Stimulated activated CD4-positive, alpha-beta T cell treated with anti-CD3 and anti-CD28 coated beads, TNF-alpha, amount 100 ng/mL, for 4 hours (primary cell): ENCODE data around the gene MRPS15.
A peak's percentile ranks its signal among the peaks of the same experiment; 100 is the strongest.

ENCODE experiments used
- DNase-seq, 3 experiments: peaks; one replicate each; pipeline ENCODE4 v3.0.0-alpha.2; 2020; ENCODE audit warnings: low read depth in 3 of 3

Gene MRPS15

DNA sequence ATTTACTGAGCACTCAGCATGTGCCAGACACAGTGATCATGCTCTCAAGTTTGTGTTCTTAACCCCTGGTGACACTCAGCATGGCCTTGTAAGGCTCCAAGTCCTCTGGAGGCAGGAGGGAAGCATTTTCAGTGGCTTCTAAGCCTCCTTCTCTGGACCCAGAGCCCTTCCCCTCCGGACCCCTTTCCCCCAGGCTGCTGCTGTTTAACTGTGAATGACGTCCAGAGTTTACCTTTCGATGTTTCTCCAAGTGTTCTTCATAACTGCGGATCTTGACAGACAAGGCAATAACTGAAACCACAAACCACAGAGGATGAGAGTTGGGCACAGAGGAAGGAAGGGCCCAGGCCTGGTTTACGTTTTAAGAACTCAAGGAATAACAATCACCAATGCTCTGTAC is 6.5 kb downstream of the MRPS15 start:
- DNase-seq, result no peak

DNA sequence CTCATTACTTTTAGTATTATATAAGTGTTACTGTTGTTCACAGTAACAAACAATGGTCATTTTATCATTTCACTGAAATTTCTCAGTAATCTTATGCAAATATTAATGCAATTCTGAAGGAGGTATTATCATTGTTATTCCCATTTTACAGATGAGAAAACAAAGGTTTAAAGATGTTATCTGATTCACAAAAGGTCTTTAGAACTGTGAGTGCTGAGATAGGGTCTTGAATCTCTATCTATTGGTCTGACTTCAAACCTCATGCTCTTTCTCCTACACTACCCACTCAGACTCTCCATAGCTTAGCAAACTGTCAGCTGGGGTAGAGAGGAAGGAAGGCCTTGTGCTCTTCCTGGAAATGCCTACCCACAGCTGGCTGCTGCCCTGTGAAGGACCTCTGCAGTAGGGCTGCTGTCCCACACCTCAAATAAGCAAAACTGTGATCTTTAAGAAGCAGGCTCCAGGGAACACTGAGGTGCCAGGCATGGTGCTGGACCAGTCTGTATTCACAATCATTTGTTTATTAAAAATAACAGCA is 7.7 kb downstream of the MRPS15 start:
- DNase-seq, result no peak

GRCh38 chr1:36455386-36455785 is 8.8 kb downstream of the MRPS15 start:
- no peak for DNase-seq

DNA sequence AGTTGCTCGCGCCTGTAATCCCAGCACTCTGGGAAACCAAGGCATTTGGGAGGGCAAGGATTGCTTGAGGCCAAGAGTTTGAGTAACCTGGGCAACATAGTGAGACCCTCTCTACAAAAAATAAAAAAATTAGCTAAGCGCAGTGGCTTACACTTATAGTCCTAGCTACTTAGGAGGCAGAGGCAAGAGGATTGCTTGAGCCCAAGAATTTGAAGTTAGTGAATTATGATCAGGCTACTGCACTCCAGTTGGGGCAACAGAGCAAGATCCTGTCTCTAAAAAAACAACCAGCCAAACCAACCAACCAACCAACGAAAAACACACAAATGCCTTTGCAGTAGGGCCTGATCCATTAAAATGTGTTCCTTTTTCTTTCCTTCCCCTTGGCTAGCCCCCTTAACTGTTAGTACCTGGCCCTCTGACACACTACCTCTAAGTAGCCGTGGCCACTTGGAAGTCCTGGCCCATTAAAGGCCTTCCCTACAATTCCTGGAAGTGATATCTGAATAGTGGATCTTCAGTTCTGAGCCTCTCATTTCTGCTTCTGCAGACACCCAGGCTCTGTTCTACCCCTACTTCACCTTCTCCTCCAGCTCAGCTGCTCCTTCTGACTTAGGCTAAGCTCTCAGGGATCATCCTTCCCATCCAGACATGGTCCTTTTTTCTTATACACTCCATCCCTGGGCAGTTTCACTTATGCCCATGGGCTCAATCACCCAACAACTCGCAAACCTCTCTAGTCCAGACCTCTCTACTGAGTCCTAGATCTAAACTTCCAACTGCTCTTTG is 10.4 kb downstream of the MRPS15 start:
- no peak for DNase-seq

- no peak for DNase-seq
Measured at GRCh38 chr1:36453051-36453450, 11.1 kb downstream of the MRPS15 start.

- DNase-seq, result no peak
Measured at GRCh38 chr1:36450919-36451305, 13.3 kb downstream of the MRPS15 start.

DNA sequence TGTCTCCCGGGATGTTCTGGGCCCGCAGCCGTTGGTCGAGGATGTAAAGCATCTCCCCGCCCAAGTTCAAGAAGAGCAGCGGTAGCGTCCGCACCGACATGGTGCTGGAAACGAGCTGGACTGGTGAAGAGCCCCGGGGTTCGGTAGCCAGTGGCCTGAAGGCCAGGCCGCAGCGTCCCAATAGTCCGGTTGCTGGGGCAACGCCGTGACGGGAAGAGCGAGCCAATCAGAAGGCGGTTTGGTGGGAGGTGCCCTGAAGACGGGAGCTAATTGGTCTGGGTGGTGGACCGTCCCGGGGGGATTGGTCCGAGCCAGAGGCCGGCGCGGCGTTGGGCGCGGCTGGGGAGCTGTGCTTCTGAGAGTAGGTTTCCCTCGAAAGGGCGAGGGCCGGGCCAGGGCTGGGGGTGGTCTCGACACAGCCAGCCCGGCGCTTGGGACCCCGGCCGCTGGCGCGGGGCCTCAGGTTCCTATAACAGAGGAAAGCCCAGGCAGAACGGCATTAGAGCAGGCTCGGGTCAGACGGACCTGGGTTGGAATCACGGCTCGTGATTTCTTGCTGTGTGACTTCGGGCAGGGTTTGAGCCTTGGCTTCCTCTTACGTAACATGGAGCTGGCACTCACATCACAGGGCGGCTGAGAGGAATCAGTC is 13.8 kb downstream of the MRPS15 start, which contains the start of gene OSCP1:
Gene OSCP1 (minus strand): TSS at position 182 of the 649 bp plus-strand sequence. CDS start 82 bp downstream, at position 100.
- DNase-seq, result peak; percentile 65 to 71 (median 68)

- DNase-seq, result no peak
Measured at GRCh38 chr1:36448530-36449056, 15.6 kb downstream of the MRPS15 start.

GRCh38 chr1:36447450-36447849 is 16.7 kb downstream of the MRPS15 start:
- no peak for DNase-seq

DNA sequence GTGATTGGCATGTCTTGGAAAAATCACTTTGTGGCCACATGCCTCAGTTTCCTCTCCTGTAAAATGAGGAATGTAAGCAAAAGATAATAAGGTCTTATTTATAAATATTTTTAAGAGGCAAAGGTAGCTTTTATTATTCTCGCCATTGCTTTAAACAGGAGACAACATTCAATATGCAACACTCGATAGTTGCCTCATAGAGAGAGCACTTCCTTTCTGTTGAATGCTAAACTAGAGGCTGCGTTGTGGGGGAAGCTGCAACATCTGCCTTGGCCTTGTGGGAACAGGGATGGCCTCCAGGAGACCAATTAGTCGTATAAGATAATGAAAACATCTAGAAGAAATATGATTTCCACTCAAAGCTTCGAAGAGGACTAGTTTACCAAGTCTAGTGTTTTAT is 17.4 kb downstream of the MRPS15 start:
- no peak for DNase-seq

DNA sequence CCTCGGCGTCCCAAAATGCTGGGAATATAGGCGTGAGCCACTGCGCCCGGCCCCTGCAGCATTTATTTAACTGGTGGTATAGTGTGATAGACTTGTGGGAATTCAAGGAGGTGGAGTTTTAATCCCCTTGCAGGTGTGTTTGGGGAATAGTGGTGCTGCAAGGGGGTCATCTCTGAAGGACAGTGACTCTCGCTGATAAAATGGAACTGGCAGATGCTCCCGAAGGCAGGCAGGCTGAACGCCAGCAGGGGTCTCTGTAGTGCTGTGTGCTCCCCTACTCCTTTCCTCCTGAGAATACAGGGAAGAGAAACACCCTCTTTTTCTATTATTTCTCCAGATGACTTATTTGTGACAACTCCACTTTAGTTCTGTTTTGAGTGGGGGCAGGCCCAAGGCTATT is 17.9 kb downstream of the MRPS15 start:
- DNase-seq, result no peak

DNA sequence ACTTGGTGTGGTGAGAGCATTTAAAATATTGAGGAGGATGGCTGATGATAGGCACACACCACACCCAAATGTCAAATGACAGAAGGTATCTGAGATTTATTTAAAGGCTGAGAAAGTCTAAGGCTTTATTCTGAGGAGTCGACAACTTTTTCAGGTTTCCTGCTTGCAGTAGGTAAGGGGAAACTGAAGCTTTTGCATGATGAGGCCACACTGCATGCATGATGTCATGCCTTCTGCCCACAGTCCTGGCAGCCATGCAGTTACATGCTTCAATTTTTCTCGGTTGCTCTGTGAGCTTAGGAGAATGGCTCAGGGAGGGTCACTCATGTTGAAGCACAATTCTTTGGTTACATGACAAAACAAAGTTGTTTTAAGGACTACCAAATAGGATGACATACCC is 20.9 kb downstream of the MRPS15 start:
- DNase-seq, result no peak

- DNase-seq, result no peak
Measured at GRCh38 chr1:36442337-36442736, 21.8 kb downstream of the MRPS15 start.

DNA sequence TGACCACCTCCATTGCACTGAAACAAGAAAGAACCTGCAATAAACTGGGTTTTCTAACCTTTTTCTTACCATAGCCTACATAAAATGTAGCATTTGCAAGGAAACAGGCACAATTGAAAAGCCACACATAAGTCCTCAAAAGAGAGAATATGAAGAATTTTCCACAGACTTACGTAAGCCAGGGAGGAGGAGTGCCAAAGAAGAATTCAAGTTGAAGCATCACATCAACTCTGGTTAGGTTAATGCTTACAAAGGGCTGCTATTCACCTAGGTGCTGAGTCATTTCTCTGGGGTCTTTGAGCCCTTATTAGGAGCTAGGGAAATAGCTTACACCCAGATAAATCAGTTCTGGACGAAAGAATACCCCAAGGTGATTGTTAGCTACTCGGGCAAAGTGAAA is 23.5 kb downstream of the MRPS15 start:
- DNase-seq, result no peak

DNA sequence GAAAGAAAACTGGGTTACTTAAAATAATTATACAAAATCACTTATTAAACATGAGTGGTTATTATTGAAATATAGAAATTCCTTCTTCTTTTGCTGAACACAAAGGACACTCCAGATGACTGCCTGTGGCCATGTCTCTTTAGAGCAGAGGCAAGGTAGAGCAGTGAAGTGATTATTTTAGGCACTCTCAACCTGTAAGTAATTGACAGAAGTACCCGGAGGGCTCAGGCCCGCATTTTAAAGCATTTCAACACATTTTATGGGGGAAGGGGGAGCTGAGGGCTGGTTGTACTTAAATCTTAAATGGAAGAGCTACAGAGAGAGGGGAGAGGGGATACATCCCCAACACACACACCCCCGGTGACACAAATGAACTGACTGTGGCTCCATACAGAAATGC is 24.1 kb downstream of the MRPS15 start:
- no peak for DNase-seq

DNA sequence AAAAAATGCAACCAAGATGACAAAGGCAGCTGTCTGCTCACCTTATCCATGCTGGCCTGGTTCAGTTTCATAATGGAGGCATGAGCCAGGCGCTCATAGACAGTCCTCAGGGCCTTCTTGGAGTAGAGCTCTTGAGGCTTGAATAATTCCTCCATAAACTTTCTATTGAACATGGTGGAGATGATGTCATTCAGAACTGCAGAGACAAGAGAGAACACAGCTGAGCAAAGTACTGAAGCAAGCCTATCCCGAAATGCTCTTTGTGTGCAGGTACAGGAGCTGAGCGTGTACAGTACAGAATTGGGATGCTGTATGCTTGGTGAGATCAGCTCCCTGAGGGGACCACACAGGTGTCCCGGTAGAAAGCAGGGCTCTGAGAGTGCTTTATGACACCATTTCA is 25.5 kb downstream of the MRPS15 start:
- no peak for DNase-seq

GRCh38 chr1:36436821-36437220 is 27.4 kb downstream of the MRPS15 start:
- no peak for DNase-seq

DNA sequence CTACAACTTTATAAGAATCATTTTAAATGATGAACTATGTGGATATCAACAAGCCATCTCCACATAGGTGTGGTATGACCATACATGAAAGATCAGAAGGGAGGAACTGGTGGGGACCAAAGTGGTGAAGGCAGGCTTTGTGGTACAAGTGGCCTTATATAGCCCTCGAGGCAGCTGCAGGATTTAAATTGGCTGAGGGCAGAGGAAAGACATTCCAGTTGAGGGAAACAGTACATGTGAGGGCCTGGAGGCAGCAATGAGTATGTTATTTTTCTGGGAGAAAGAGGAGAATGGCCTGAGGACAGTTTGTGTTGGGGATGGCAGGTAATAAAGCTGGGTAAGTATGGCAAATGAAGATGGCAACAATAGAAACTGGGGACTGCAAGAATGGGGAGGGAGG is 31.1 kb downstream of the MRPS15 start:
- DNase-seq, result no peak

DNA sequence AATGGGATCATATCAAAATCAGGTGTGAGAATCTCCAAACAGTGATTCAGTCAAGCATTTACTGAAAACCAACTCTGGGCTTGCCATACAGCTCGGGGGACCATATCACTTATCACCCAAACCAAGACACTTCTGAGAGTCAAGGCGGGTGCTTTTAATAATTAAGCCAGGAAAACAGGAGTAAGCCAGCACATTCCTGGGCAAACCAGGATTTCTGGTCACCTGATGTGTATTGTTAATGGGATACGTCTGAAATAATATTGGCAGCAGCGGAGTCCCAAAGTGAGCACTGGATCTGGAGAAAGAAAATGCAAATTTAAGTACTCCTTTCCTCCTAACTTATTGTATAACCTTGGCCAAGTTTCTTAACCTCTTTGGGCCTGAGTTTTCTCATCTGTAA is 31.6 kb downstream of the MRPS15 start:
- DNase-seq, result no peak

DNA sequence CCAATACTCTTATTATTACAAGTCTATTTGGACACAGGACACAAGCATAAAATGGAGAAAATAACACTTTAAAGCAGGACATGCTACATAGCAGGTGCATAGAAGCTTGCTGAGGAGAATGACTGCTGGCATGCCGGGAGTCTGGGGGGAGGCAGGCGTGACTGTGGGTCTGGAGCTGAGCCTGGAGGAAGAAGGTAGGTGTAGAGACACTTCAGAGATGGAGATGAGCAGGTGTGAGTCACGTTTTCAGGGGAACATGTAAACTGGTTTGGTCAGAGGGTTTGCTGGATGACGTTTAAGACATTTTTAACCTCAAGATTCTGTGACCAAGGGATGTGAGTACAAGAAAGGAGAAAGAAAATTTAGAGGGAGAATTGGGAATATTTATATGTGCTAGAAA is 38.4 kb downstream of the MRPS15 start:
- no peak for DNase-seq

DNA sequence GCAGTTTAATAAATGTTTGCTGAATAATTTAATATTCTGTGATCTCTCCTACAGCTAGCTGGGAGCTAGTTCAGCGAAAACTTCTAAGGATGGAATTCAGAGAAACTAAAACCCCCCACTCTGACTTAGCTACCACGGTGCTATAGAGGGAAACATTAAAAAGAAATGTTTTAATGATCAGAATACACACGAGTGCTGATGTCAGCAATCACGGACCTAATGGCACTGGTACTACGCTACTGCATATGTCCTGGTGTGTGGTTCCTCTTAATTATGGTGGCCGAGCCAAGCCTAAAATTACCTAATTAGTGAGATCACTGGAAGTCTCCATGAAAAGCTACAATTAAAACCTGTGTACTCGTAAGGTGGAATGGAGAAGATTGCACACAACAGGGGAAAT is 42.5 kb downstream of the MRPS15 start:
- no peak for DNase-seq

DNA sequence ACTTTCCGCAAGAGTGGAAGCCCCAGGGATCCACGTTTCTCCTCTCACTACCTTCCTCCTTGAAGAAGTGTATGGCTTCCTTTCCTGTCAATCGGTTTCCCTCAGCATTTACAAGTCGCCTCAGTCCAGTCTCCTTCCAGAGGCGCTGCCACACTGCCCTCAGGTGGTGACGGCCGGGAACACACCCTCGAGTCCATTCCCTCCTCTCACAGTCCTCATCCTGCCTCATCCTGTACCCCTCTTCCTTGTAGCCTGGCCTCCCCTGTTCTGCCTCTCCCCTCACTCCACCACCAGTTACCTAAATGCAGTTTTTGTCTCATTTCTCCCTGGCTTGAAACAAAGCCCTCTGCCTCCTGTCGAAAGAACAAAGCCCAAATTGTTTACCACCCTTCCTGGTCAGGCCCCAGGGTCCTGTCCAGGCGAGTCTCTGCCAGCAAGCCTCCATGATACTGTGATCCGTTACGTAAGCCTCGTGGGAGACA is 43.3 kb downstream of the MRPS15 start:
- DNase-seq, result peak; percentile 85 to 94 (median 85)

DNA sequence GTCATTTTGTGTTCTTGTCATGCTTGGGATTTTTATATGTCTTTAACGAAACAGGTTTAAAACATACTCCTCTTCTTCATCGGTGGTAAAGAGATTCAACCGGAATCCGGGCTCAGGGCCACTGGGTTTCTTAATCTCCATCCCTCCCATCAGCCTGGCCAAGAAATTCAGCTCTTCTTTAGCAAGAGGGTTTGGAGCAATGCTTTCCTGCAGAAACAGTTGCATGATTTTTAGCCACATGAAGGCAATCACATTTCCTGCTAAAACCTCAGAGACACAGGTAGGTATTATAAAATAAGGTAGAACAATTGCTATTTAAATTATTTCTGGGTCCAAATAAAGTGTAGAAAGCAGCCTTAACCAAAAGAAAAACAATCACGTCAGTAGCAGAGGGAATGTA is 43.8 kb downstream of the MRPS15 start:
- no peak for DNase-seq
